Measurements from ENCODE around the gene CPM. TPM values are rescaled to one million over a fixed set of nuclear protein-coding genes. Genes with fewer than 3 reads are reported as not detected.

The CPM gene
- total and polyA plus RNA-seq, 10 of the 15 experiments (the other 5 are each of a cell fraction or from before 2014, with no cell fraction given): 0.06 to 1.7 (median 0.41) TPM

DNA sequence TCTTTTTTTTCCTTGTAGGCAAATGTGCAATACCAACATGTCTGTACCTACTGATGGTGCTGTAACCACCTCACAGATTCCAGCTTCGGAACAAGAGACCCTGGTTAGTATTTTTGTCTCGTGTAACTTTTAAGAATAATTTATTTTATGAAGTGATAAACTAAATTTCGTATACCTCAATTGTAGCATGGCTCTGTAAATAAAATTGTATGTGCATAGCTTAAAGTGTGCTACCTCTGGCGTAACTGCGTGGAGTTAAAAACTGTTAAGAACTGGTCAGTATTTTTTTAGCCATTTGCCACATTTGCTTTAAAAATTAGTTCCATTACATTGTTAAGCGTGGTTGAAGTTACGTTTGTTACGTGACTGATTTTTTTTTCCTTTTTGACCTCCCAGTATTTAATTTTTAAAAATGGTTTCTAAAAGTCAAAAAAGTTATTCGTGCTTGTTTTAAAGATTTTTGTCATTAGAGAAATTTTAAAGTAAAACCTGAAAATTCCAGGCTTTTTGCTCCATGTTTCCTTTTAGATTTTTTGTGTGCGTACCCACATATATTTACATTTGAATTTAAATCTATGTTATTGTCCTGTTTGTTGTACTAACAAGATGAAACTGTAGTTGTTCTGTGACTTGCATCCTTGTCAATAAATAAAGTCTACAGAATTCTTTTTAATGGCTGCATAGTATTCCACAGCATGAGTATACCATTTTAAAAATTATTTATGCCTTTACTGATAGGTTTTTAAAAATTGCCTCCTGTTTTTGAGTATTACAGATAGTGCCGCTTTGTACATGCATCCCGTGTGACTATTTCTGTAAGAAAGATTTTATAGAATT lies 123.6 kb downstream of the CPM start (continued):
- TF ChIP-seq, protein P1, sequence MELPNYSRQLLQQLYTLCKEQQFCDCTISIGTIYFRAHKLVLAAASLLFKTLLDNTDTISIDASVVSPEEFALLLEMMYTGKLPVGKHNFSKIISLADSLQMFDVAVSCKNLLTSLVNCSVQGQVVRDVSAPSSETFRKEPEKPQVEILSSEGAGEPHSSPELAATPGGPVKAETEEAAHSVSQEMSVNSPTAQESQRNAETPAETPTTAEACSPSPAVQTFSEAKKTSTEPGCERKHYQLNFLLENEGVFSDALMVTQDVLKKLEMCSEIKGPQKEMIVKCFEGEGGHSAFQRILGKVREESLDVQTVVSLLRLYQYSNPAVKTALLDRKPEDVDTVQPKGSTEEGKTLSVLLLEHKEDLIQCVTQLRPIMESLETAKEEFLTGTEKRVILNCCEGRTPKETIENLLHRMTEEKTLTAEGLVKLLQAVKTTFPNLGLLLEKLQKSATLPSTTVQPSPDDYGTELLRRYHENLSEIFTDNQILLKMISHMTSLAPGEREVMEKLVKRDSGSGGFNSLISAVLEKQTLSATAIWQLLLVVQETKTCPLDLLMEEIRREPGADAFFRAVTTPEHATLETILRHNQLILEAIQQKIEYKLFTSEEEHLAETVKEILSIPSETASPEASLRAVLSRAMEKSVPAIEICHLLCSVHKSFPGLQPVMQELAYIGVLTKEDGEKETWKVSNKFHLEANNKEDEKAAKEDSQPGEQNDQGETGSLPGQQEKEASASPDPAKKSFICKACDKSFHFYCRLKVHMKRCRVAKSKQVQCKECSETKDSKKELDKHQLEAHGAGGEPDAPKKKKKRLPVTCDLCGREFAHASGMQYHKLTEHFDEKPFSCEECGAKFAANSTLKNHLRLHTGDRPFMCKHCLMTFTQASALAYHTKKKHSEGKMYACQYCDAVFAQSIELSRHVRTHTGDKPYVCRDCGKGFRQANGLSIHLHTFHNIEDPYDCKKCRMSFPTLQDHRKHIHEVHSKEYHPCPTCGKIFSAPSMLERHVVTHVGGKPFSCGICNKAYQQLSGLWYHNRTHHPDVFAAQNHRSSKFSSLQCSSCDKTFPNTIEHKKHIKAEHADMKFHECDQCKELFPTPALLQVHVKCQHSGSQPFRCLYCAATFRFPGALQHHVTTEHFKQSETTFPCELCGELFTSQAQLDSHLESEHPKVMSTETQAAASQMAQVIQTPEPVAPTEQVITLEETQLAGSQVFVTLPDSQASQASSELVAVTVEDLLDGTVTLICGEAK (IDR thresholded peaks at IDR 0.05; ENCODE audit: borderline replicate concordance): peak; percentile 76
- TF ChIP-seq, protein P2, sequence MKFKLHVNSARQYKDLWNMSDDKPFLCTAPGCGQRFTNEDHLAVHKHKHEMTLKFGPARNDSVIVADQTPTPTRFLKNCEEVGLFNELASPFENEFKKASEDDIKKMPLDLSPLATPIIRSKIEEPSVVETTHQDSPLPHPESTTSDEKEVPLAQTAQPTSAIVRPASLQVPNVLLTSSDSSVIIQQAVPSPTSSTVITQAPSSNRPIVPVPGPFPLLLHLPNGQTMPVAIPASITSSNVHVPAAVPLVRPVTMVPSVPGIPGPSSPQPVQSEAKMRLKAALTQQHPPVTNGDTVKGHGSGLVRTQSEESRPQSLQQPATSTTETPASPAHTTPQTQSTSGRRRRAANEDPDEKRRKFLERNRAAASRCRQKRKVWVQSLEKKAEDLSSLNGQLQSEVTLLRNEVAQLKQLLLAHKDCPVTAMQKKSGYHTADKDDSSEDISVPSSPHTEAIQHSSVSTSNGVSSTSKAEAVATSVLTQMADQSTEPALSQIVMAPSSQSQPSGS (IDR thresholded peaks at IDR 0.05; ENCODE audit: low read length): no peak
- peak; percentile 39; the same call in 1 of the 2 replicates for TF ChIP-seq POLR2AphosphoS5 (IDR thresholded peaks at IDR 0.05; ENCODE audit: low read length)
- TF ChIP-seq TARDBP (IDR thresholded peaks at IDR 0.05; ENCODE audit: borderline replicate concordance): 0 out of 2 replicates have a peak, but pooled peaks have one; percentile 3
- 0 out of 2 replicates have a peak, but pooled peaks have one; percentile 5 for TF ChIP-seq ZBED1 (IDR thresholded peaks at IDR 0.05; ENCODE audit: borderline replicate concordance)
- TF ChIP-seq, protein P3, sequence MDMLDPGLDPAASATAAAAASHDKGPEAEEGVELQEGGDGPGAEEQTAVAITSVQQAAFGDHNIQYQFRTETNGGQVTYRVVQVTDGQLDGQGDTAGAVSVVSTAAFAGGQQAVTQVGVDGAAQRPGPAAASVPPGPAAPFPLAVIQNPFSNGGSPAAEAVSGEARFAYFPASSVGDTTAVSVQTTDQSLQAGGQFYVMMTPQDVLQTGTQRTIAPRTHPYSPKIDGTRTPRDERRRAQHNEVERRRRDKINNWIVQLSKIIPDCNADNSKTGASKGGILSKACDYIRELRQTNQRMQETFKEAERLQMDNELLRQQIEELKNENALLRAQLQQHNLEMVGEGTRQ (IDR thresholded peaks at IDR 0.05; ENCODE audit: borderline replicate concordance, low read depth, low read length): no peak

Measured in GM12878 (cell line).